Stimulated activated CD4-positive, alpha-beta T cell treated with anti-CD3 and anti-CD28 coated beads, Interleukin-1b, Interleukin-23, amount 100 ng/mL, for 1 hour (primary cell): ENCODE measurements around the gene OR52A5.
"Not testable (repeated sequence)": the region's sequence is repeated elsewhere in the genome, so short reads cannot be mapped to it uniquely, and the experiment has no call there.

Source experiments
- DNase-seq, 2 donors: peaks; one replicate each; pipeline ENCODE4 v3.0.0-alpha.2; 2020; ENCODE audit warnings: low read depth in 2 of 2

Gene OR52A5

DNA sequence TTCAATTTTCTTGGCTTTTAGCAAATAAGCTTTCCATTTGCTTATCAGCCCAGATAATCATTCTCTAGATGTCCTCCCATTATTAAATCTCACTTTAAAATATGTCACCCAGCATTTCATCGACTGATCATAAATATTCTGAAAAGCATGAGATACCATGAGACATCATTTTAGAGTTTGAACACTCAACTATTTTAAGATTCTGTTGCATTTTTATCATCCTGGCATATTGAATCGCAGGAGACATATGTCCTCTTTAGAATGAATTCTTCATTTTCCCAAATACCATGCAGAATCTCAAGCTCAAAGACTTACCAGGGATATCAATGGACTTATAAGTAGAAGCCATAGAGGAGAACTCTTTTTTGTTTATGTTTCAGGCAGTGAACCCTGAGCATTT lies at the start of gene OR52A5:
OR52A5 (minus strand) TSS at position 361 of the 400 bp plus-strand sequence. CDS start 5,714 bp downstream, outside the sequence.
- DNase-seq = no peak

DNA sequence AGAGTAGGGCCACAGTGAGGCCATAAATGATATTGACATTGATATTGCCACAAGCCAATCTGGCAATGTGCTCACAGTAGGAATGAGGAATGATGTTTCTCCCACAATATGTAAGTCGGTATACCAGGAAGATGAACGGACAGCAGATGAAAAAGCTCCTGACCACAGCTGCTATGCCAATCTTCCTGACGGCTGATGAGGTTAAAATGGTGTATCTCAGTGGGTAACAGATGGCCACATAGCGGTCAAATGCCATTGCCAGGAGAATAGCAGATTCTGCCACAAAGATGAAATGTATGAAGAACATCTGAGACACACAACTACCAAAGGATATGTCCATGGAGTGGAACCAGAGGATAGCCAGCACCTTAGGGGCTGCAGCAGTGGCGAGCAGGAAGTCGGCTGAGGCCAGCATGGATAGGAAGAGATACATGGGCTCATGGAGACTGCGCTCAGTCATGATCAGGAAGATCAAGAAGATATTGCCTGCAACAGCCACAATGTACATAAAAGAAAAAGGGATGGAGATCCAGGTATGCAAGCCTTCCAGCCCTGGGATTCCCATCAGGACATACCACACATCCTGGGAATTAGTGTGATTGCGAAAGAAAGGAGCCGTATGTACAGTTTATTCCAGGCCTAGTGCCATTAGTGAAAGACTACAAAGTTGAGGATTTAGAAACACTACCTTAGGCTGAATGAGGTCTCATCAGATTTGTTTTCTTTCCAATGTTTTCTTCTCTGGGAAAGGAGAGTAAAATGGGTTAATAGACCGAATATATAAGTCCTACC lies 40.1 kb upstream of the OR52A5 start:
- no peak for DNase-seq

DNA sequence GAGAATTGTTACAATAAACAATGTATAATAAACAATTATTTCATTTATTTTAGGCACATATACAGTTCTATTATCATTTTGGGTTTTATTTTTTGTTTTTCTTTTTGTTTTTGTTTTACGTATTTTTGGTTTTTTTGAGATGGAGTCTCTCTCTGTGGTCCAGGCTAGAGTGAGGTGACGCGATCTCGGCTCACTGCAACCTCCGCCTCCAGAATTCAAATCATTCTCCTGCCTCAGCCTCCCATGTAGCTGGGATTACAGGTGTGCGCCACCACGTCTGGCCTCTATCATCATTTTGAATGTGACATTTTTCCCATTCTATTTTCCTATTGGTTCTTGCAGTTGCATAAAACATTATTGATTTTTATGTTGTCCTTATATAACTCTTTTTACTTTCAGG lies 36.8 kb upstream of the OR52A5 start:
- DNase-seq = no peak

DNA sequence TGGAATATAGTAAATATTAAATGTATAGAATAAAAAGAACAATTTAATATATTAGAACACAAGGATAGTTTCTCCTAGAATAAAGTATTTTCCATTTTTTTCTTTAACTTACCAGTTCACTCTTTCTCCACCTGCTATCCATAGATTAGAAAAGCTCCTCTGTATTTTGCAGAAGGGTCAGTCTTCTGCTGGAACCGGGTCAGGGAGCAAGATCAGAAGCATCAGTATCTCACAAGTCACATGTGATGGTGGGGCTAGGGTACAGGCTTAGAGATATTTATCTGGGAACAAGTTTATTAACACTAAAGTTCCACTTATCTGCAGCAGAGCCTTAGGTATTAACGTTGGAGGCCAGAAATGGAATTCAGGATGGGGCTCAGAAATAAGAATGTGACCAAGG lies 33.7 kb upstream of the OR52A5 start:
- no peak for DNase-seq

DNA sequence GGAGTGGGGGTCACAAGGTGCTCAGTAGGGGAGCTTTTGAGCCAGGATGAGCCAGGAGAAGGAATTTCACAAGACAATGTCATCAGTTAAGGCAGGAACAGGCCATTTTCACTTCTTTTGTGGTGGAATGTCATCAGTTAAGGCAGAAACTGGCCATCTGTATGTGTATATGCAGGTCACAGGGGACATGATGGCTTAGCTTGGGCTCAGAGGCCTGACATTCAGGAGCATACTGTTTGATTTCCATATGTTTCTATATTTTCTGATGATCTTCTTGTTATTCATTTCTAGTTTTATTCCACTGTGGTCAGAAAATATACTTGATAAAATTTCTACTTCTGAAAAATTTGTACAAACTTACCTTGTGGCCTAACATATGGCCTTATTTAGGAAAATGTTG lies 27.7 kb upstream of the OR52A5 start:
- DNase-seq = not testable (repeated sequence)

DNA sequence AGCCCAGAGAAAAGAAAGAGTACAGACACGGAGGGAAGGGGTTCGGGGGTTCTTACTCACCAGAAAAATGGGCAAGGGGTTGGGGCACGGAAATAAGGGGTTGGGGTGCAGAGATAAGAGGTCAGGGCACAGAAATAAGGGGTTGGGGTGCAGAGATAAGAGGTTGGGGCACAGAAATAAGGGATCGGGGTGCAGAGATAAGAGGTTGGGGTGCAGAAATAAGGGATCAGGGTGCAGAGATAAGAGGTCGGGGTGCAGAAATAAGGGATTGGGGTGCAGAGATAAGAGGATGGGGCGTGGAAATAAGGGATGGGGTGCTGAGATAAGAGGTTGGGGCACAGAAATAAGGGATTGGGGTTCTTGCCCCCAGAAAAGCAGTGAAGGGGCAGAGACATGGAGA lies 26.7 kb upstream of the OR52A5 start:
- not testable (repeated sequence) for DNase-seq

DNA sequence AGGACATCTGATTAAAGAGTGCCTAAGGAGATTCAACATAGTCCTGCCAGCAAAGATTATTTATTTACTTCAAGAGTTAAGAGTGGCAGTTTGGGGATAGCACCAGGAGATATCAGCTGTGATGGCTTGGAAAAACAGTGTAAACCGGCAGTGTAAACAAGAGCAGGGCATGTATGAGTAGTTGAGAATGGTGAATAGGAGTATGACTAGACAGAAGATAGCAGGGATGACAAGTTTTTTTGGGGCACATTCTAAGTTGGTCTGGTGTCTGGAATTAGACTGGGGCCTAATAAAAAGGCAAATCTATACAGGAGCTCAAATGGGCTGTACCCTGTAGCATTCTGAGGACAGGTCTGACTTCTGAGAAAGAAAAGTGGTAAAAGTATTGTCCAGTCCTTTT lies 22.9 kb upstream of the OR52A5 start:
- DNase-seq = not testable (repeated sequence)

DNA sequence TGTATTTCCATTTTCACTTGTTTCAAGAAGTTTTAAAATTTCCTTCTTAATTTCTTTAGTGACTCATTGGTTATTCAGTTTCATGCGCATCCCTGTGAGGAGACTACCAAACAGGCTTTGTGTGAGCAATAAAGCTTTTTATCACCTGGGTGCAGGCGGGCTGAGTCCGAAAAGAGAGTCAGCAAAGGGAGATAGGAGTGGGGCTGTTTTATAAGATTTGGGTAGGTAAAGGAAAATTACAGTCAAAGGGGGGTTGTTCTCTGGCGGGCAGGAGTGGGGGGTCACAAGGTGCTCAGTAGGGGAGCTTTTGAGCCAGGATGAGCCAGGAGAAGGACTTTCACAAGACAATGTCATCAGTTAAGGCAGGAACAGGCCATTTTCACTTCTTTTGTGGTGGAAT lies 22.1 kb upstream of the OR52A5 start:
- not testable (repeated sequence) for DNase-seq

DNA sequence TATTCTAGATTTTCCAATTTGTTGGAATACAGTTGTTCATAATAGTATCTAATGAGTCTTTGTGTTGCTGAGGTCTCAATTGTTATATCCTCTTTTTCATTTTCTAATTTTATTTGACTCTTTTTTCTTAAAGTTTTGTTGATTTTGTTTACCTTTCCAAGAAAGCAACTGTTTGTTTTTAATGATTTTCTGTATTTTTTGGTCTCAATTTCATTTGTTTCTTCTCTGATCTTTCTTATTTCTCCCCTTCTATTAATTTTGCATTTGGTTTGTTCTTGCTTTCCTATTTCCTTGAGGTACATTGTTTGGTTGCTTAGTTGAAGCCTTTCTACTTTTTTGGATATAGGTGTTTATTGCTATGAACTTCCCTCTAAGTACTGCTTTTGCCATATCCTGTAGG lies 21.6 kb upstream of the OR52A5 start:
- DNase-seq = no peak

DNA sequence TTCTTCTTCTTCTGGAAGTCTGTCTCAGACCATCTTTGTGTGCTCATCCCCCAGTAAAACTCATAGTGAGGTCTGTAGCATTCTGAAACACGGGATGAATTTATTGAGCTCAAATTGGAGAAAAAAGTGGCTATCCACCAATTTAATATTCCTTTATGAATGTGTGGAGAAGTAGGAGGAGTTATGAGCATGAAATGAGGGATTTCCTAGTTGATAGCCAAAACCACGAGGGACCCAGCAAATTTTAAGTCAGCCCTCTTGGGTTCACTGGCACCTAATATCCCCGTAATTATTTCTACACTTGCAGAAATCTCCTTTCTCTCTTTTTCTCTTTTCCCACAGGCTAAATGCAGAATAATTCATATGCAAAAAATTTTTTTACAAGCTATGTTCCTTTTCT lies 16.5 kb upstream of the OR52A5 start, which contains the start of gene OR52A1:
OR52A1 (minus strand) TSS at position 101 of the 400 bp plus-strand sequence. CDS start 2,388 bp downstream, outside the sequence.
- no peak for DNase-seq

DNA sequence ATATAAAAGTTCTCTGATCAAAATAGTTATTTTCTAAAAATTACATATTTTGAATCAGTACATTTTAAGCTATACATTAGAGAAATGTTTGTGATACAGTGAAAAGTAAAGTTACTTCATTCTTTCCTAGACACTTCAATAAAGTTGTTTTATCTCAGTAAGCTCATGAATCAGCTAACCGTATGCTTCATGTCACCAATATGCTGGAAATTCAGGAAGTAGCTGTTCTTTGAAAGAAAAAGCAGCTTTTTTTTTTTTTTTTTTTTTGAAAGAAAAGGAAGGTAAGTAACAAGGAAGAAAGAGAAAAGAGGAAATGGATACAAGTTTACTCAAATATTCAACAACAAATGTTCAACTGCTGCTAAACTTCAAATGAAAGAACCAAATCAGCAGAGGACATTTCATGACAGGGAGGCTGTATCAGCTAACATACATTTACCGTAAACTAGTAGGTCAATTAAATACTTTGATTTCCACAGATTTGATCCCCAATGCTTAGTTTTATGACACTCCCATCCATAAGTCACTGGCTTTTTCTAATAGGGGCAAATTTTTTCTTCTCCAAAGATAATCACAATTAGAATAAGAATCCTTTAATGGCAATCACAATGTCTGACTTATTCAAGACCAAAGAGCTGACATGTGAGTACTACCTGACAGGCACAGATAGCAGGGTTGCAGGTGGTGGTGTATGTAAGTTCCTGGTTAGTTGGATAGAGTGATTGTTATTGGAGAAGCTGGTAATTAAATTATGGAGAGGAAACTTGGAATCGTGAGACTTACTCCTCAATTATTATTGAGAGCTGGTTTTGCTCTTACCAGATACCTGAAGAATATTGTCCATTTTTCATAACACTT lies 15.6 kb upstream of the OR52A5 start:
- DNase-seq = no peak

DNA sequence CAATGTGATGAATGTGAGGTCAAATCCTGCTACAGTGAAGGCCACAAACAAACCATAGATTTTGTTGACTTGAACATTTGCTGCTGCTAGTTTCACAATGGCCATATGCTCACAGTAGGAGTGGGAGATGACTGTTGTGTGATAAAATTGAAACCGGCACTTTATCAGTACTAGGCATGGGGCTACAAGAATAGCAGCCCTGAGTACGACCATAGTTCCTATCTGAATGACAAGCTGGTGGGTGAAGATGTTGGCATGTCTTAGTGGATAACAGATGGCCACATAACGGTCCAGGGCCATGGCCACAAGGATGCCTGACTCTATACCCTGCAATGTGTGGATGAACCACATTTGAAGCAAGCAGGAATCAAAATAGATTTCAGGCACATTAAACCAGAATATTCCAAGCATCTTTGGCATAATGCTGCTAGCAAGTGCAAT lies 13.6 kb upstream of the OR52A5 start:
- no peak for DNase-seq

DNA sequence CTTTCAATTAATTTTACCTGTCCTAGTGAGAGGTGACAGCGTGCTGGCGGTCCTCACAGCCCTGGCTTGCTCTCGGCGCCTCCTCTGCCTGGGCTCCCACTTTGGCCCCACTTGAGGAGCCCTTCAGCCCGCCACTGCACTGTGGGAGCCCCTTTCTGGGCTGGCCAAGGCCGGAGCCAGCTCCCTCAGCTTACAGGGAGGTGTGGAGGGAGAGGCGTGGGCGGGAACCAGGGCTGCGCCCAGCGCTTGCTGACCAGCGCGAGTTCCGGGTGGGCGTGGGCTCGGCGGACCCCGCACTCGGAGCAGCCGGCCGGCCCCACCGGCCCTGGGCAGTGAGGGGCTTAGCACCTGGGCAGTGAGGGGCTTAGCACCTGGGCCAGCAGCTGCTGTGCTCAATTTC lies 6.0 kb upstream of the OR52A5 start:
- DNase-seq = not testable (repeated sequence)

DNA sequence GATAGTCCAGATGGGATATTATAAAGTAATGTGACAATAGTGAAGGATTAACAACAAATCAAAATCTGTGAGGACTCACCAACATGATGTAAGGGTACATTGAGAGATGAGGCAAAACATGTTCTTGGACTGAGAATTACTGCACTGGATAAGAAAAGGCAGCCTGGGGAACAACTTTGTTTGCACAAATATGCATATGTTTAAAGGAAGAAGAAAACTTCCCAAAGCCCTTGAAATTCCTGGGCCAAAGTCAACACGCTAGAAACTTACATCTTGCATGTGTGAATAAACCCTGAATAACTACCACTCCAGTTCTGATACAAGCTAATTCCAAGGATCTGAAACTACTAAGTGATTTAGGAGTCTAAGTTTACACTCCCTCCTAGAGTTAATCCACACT lies 1.1 kb downstream of the OR52A5 start:
- no peak for DNase-seq

DNA sequence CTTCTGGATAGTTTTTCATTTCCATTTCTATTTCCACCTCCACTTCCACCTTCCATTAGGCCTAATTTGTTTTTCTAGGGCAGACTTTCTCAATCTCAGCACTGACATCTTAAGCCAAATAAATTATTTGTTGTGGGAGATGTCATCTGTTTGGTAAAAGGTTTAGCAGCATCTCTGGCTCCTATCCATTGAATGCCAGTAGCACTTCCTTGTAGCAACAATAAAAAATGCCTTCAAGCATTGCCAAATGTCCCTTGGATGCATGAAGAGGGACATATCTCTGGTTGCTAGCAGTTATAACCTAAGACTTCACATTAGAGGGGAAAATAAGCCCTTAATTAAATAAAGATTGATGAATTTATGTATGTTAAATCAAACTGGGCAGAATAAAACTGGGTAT lies 1.9 kb downstream of the OR52A5 start:
- no peak for DNase-seq

DNA sequence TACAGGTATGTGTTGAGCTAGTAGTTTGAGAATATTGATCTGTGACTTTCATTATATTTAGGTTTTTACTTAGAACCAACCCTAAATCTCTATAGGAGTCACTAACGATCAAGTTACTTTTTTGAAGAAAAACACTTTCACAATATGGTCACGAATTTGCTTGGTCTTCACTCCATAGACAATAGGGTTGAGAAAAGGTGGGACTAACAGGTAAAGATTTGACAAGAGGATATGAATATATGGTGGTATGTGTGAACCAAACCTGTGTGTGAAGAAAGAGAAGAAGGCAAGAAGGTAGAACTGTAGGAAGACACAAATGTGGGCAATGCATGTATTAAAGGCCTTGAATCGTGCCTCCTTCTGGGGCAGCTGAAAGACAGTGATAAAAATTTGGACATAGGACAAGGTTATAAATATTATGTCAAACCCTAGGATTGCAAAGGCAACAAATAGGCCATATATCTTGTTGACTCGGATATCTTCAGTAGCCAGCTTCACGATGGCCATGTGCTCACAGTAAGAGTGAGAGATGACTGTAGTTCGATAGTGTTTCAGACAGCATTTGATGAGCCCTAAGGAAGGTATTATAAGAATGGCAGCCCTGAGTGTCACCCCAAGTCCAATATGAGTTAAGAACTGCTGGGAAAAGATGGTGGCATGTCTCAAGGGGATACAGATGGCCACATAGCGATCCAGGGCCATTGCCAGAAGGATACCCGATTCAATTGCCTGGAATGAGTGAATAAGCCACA lies 6.4 kb downstream of the OR52A5 start:
- DNase-seq = no peak

DNA sequence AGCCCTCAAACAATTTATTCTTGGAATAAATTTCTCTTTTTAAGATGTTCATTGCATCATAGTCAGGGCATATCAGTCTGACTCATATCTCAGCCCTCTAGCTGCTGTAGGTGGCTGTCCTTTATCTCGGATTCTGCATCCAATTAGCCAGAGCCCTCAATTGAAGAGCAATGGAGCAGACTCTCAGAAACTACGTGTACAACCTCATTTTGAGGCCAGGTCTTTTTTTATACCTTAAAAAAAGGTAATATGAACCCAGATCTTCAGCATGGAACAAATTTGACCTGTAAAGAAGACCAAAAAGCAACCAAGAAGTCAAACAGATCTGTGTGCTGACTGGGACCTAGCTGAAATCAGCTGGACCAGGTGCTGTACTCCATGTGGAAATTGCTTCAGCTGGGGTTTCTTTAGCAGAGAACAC lies 8.7 kb downstream of the OR52A5 start:
- DNase-seq = no peak

DNA sequence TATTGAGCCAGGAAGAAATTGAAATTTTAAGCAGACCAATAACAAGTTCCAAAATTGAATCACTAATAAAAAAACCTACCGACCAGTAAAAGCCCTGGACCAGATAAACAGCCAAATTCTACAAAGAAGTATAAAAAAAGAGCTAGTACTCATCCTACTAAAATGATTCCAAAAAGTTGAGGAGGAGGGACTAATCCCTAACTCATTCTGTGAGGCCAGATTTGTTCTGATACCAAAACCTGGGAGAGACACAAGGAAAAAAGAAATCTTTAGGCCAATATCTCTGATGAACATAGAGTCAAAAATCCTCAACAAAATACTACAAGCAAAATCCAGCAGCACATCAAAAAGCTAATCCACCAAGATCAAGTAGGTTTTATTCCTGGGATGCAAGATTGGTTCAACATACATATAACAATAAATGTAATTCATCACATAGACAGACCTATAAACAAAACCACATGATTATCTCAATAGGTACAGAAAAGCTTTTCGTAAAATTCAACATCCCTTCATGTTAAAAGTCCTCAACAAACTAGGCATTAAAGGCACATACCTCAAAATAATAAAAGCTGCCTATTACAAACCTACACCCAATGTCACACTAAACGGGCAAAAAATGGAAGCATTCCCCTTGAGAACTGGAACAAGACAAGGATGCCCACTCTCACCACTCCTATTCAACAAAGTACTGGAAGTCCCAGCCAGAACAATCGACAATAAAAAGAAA lies 13.1 kb downstream of the OR52A5 start:
- DNase-seq = no peak

DNA sequence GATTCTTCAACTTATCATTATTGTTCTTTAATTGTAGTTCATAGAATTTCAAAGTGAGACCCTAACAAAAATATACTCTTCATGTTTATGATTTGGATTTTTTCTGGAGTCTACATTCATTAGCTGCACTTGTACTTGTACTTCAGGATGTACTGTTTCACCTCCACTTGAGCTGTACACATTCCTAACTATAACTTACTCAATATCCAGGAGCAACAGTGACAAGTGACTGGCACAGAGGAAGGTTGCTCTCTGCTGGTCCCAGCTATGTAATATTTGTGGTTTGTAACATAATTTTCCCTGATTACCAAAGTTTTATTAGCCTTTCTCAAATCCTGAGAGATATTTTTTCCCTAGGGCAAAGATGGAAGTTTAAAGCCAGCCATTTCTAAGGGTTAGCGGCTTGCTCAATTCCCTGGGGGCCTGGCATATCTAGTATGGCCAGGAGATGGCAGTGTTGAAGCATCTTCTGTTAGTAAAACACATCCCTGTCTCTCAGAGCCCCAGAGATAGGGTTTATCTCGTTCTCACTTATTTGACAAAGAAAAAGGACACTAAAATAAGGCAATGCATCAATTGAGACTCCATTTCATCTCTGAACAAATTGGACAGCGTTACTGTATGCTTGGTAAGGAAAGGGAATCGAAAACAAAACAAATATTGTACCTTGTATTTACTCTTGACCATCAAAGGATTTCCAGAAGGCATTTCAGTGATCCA lies 14.2 kb downstream of the OR52A5 start:
- no peak for DNase-seq

DNA sequence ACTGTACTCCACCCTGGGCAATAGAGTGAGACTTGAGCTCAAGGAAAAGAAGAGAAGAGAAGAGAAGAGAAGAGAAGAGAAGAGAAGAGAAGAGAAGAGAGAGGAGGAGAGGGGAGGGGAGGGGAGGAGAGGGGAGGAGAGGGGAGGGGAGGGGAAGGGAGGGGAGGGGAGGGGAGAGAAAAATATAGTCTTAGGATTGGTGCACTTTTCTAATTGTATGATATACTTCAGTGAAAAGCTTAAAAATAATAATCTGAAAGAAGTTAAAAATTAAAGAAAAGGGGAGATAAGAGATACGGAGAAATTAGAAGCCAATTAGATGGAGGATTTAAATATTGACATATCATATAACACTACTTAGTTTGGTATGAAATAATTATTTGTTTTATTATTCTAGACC lies 19.3 kb downstream of the OR52A5 start:
- DNase-seq = no peak

DNA sequence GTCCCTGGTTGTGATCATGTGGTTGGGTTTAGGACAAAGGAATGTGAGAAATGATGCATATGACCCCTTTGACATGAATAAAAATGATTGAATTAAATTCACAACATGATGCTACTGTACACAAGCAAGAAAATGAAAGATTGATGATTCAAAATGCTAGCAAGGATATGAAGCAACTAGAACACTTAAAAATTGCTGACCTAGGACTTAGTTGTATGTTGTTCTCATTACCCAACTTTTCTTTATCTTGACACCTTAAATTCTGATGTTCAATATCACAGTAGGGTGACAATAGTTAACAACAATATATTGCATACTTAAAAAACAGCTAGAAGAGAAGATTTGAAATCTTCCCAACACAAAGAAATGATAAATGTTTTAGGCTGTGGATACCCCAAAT lies 20.6 kb downstream of the OR52A5 start:
- DNase-seq = no peak
